Measurements from ENCODE around the gene SRL. TPM values are rescaled to one million over a fixed set of nuclear protein-coding genes. Genes with fewer than 3 reads are reported as not detected.

The SRL gene
- total RNA-seq, 4 donors from 2014 or later = 0.04 to 1.8 (median 0.38) TPM; not detected in 1

- 77 to 85% methylated on average over 8 of the region's 8 CpGs for WGBS, 2 donors
- no peak for DNase-seq
- TF ChIP-seq POLR2A (IDR thresholded peaks at IDR 0.05) (no peak), CTCF (IDR thresholded peaks at IDR 0.05) (no peak)
- Histone ChIP-seq H3K4me1 (peaks cover 0 to 4% (median 4%) of the 10 kb centered on the region in 3 donors), H3K27me3 (peaks cover 0 to 8% (median 0%) of the 10 kb centered on the region in 4 donors), H3K27ac (no peak overlapping the region), H3K36me3 (no peaks in the 10 kb centered on the region), H3K9me3 (no peaks in the 10 kb centered on the region), H3K4me3 (no peak overlapping the region)
- intact Hi-C loops (cut with DNase I) = no loop called here
Observed at GRCh38 chr16:4283441-4283840, 41.6 kb upstream of the SRL start.

GRCh38 chr16:4280625-4281024, 38.7 kb upstream of the SRL start:
- peaks cover 0 to 8% (median 0%) of the 10 kb centered on the region in 4 donors for H3K27me3 ChIP-seq
- H3K9me3 ChIP-seq = no peaks in the 10 kb centered on the region
- DNase-seq = no peak
- 89 to 95% methylated on average over 2 of the region's 2 CpGs for WGBS, 2 donors
- TF ChIP-seq CTCF (IDR thresholded peaks at IDR 0.05) (no peak), POLR2A (IDR thresholded peaks at IDR 0.05) (no peak)
- no peak overlapping the region for H3K4me3 ChIP-seq
- no peak overlapping the region for H3K27ac ChIP-seq
- H3K36me3 ChIP-seq = no peaks in the 10 kb centered on the region
- no peaks in the 10 kb centered on the region for H3K4me1 ChIP-seq
- intact Hi-C loops (cut with DNase I) = no loop called here

GRCh38 chr16:4277987-4278513, 36.2 kb upstream of the SRL start:
- DNase-seq = no peak
- H3K27ac ChIP-seq = no peak overlapping the region
- 85 to 92% methylated on average over 2 of the region's 2 CpGs for WGBS, 2 donors
- no peak overlapping the region for H3K4me3 ChIP-seq
- intact Hi-C loops (cut with DNase I) = no loop called here
- no peaks in the 10 kb centered on the region for H3K27me3 ChIP-seq
- peaks cover 0 to 15% (median 0%) of the 10 kb centered on the region in 3 donors for H3K4me1 ChIP-seq
- no peaks in the 10 kb centered on the region for H3K9me3 ChIP-seq
- no peaks in the 10 kb centered on the region for H3K36me3 ChIP-seq
- TF ChIP-seq CTCF (IDR thresholded peaks at IDR 0.05) (no peak), POLR2A (IDR thresholded peaks at IDR 0.05) (no peak)

GRCh38 chr16:4275861-4276260, 34.0 kb upstream of the SRL start:
- Histone ChIP-seq H3K27ac (no peak overlapping the region), H3K9me3 (no peaks in the 10 kb centered on the region), H3K36me3 (no peaks in the 10 kb centered on the region), H3K4me1 (peaks cover 3 to 22% (median 5%) of the 10 kb centered on the region in 3 donors), H3K4me3 (no peak overlapping the region), H3K27me3 (no peaks in the 10 kb centered on the region)
- intact Hi-C loops (cut with DNase I) = no loop called here
- TF ChIP-seq CTCF (IDR thresholded peaks at IDR 0.05) (no peak), POLR2A (IDR thresholded peaks at IDR 0.05) (no peak)
- DNase-seq = no peak
- WGBS, 2 donors = 82 to 89% methylated on average over 5 to 6 of the region's 6 CpGs

GRCh38 chr16:4273858-4274311, 32.0 kb upstream of the SRL start:
- no peak for TF ChIP-seq POLR2A (IDR thresholded peaks at IDR 0.05)
- TF ChIP-seq CTCF (IDR thresholded peaks at IDR 0.05) = peak in 4 of 6 experiments; percentile 24 to 54 (median 36)
- Histone ChIP-seq H3K9me3 (no peaks in the 10 kb centered on the region), H3K27me3 (no peaks in the 10 kb centered on the region), H3K4me3 (peak overlapping the region; percentile 86 to 99 (median 92)), H3K36me3 (no peaks in the 10 kb centered on the region), H3K4me1 (peaks cover 8 to 33% (median 11%) of the 10 kb centered on the region in 3 donors), H3K27ac (peak overlapping the region; percentile 81 to 96 (median 89))
- no peak for DNase-seq
- intact Hi-C loops (cut with DNase I) = no loop called here
- 1 to 12% methylated on average over 8 to 23 of the region's 25 CpGs for WGBS, 2 donors
